ENCODE measurements around the gene FBN1. TPM values are rescaled to one million over a fixed set of nuclear protein-coding genes. Genes with fewer than 3 reads are reported as not detected.

The FBN1 gene
- total RNA-seq, 1 donor from 2014 or later: 164 TPM

- Histone ChIP-seq H3K36me3 (no peaks in the 10 kb centered on the region), H3K4me3 (no peak overlapping the region), H3K27ac (no peak overlapping the region), H3K4me1 (no peaks in the 10 kb centered on the region), H3K9me3 (no peaks in the 10 kb centered on the region), H3K27me3 (no peaks in the 10 kb centered on the region)
- no peak for TF ChIP-seq CTCF (IDR thresholded peaks at IDR 0.05)
- intact Hi-C loops (cut with DNase I): no loop called here
- DNase-seq (ENCODE audit: low spot score in 2 of 2): no peak
Observed at GRCh38 chr15:48657950-48658591, 12.6 kb upstream of the FBN1 start.

- intact Hi-C loops (cut with DNase I): no loop called here
- no peaks in the 10 kb centered on the region for H3K9me3 ChIP-seq
- H3K4me3 ChIP-seq: no peak overlapping the region
- no peak overlapping the region for H3K27ac ChIP-seq
- DNase-seq (ENCODE audit: low spot score in 2 of 2): no peak
- H3K36me3 ChIP-seq: no peaks in the 10 kb centered on the region
- H3K4me1 ChIP-seq: no peaks in the 10 kb centered on the region
- TF ChIP-seq CTCF (IDR thresholded peaks at IDR 0.05): no peak
- no peaks in the 10 kb centered on the region for H3K27me3 ChIP-seq
Observed at GRCh38 chr15:48654801-48655200, 9.3 kb upstream of the FBN1 start.

- intact Hi-C loops (cut with DNase I): no loop called here
- Histone ChIP-seq H3K4me1 (no peaks in the 10 kb centered on the region), H3K27me3 (no peaks in the 10 kb centered on the region), H3K27ac (no peak overlapping the region), H3K36me3 (no peaks in the 10 kb centered on the region), H3K9me3 (no peaks in the 10 kb centered on the region), H3K4me3 (no peak overlapping the region)
- DNase-seq (ENCODE audit: low spot score in 2 of 2): no peak
- no peak for TF ChIP-seq CTCF (IDR thresholded peaks at IDR 0.05)
Observed at GRCh38 chr15:48653913-48654670, 8.6 kb upstream of the FBN1 start.

- no peak for TF ChIP-seq CTCF (IDR thresholded peaks at IDR 0.05)
- no peaks in the 10 kb centered on the region for H3K27me3 ChIP-seq
- H3K27ac ChIP-seq: no peak overlapping the region
- no peaks in the 10 kb centered on the region for H3K36me3 ChIP-seq
- no peaks in the 10 kb centered on the region for H3K4me1 ChIP-seq
- no peak overlapping the region for H3K4me3 ChIP-seq
- no peak for DNase-seq (ENCODE audit: low spot score in 2 of 2)
- no peaks in the 10 kb centered on the region for H3K9me3 ChIP-seq
- intact Hi-C loops (cut with DNase I): no loop called here
Observed at GRCh38 chr15:48653216-48653615, 7.7 kb upstream of the FBN1 start.

- Histone ChIP-seq H3K27me3 (no peaks in the 10 kb centered on the region), H3K27ac (no peak overlapping the region), H3K4me3 (no peak overlapping the region), H3K9me3 (no peaks in the 10 kb centered on the region), H3K4me1 (no peaks in the 10 kb centered on the region), H3K36me3 (no peaks in the 10 kb centered on the region)
- intact Hi-C loops (cut with DNase I): no loop called here
- no peak for DNase-seq (ENCODE audit: low spot score in 2 of 2)
- TF ChIP-seq CTCF (IDR thresholded peaks at IDR 0.05): no peak
Observed at GRCh38 chr15:48652510-48653076, 7.1 kb upstream of the FBN1 start.
